Heart right ventricle (tissue), 16 donors: ENCODE results near the gene SPEF2. TPM values are rescaled to one million over a fixed set of nuclear protein-coding genes. Genes with fewer than 3 reads are reported as not detected.

Experiments used
- ATAC-seq, 8 donors: fragments of 200-7000 bp; cut with Tn5 transposase; one replicate each; pipeline ENCODE4 v1.9.1; 2020; ENCODE audit warnings: mild to moderate bottlenecking in 8 of 8, moderate library complexity in 8 of 8, moderate number of reproducible peaks in 1 of 8
- DNase-seq, 2 donors: peaks; one replicate each; pipeline ENCODE4 v3.0.0-alpha.2; 2020
- H3K27ac ChIP-seq, 10 donors: fragments of 200-600 bp; sonication (generic) in 2 of 10; one replicate each; pipeline versions ENCODE4 v1.5.0 to v1.8.0; 2020 to 2022; ENCODE audit warnings: mild to moderate bottlenecking in 3 of 10
- H3K27me3 ChIP-seq, 7 donors: fragments of 200-600 bp; one replicate each; pipeline ENCODE4 v1.8.0; 2021 to 2022; ENCODE audit warnings: mild to moderate bottlenecking in 2 of 7
- H3K36me3 ChIP-seq, 9 donors: fragments of 200-600 bp; sonication (generic) in 1 of 9; one replicate each; pipeline versions ENCODE4 v1.5.0 to v1.8.0; 2020 to 2022; ENCODE audit warnings: mild to moderate bottlenecking in 2 of 9
- H3K4me1 ChIP-seq, 9 donors: fragments of 200-600 bp; sonication (generic) in 1 of 9; one replicate each; pipeline versions ENCODE4 v1.5.0 to v1.8.0; 2020 to 2022; ENCODE audit warnings: mild to moderate bottlenecking in 4 of 9
- H3K4me3 ChIP-seq, 10 donors: fragments of 200-600 bp; sonication (generic) in 2 of 10; one replicate each; pipeline versions ENCODE4 v1.5.0 to v1.8.0; 2020 to 2022; ENCODE audit warnings: mild to moderate bottlenecking in 7 of 10, moderate library complexity in 2 of 10
- H3K9me3 ChIP-seq, 11 donors: fragments of 200-600 bp in 10 of 11; sonication (generic) in 2 of 11; one replicate each; pipeline versions ENCODE4 v1.5.0 to v1.8.0; 2013 to 2022; ENCODE audit warnings: mild to moderate bottlenecking in 2 of 11, control low read depth in 1 of 11, moderate library complexity in 1 of 11
- WGBS, 2 donors: extraction: QIAGEN DNeasy Blood & Tissue Kit; methylation state at CpG; one replicate each; pipeline ENCODE4 v1.1.7; 2013; ENCODE audit warnings: inconsistent platforms in 1 of 2; 5-methylcytosine and 5-hydroxymethylcytosine counted together
- intact Hi-C, 10 donors: fragments of 100-400 bp; cut with DNase I; formaldehyde crosslinking; loops; one replicate each; pipeline versions ENCODE4 v1.11.1 to v1.14.2; 2022
- polyA plus RNA-seq, 2 donors: library from polyadenylated mRNA; stranded (reverse); fragments of 200-250 nt; gene quantifications; one replicate each; pipeline ENCODE4 v1.2.3, GENCODE V29; 2013
- total RNA-seq, 10 donors: library from RNA; stranded (reverse); fragmentation: NEBNext Ultra II Directional in 3 of 10; extraction: Animal tissue kit (Norgen Biotek cat#: 25700) in 3 of 10; gene quantifications; one replicate each; pipeline versions ENCODE4 v1.2.1 to v1.2.4, GENCODE V29; 2021 to 2023
- TF ChIP-seq, protein P1 (sequence below), 9 donors: fragments of 200-600 bp; sonication (generic) in 2 of 9; IDR thresholded peaks; one replicate each; pipeline versions ENCODE4 v1.5.0 to v1.8.0; 2021 to 2022; ENCODE audit warnings: antibody characterized with exemption in 9 of 9, mild to moderate bottlenecking in 5 of 9, moderate library complexity in 1 of 9
- donor health status: Arrhythmogenic right ventricular cardiomyopathy.
- donor health status: ischemic (EF 13 %, LVEDD 7.1; RV severe dilation, severe dysfunction).
- donor health status: healthy with polysubstance abuse.
- donor health status: DM: no; HTN: yes; CAD: no.
- donor health status: DM: no; HTN: no; CAD: no.
- donor health status: ischemic (EF 25% LVEDD 6.9; RV normal size, moderate dysfunction).
- donor health status: ischemic (EF 25% LVEDD 5.7; RV mildly dilated, moderate dysfunction).
- donor health status: healthy.
- donor health status: DM: yes; HTN: yes; CAD: no.
- donor health status: Ischemic cardiomyopathy.
- donor health status: ischemic (EF 35%, LVEDD 5.7; RV mildly dilated, moderate dysfunction).
- donor health status: nonischemic (EF 11% LVEDD 7.7; RV severe dilation, severe dysfunction).
- donor health status: DM: yes; HTN: yes; CAD: no.
- donor health status: PGD.
- donor health status: ischemic (EF 29% LVEDD 5.4; RV normal size, mild dysfunction).
- donor health status: nonischemic (EF 23%, LVEDD 6.1; RV moderate dilation, normal function).

SPEF2 gene
- total and polyA plus RNA-seq, 12 donors: 0.42 to 3.2 (median 1.7) TPM

DNA sequence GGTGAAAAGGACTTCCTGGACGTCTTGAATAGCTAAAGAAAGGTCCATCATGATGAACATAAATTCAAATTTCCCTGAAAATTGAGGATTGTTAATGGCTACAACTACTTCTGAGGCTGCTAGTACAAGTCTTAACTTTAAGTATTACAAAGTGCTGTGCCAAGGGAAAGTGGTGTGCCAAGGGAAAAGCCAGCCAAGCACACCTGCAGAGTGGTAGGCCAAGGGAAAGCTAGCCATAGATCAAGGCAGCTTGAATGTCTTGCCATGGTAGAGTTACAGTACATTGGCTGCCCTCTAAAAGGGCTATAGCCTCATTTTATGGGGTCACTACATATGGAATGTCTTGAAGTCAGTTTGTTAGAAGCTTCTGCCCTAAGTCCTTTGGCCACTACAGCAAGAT is 64.2 kb downstream of the SPEF2 start:
- Histone ChIP-seq H3K4me3 (no peak overlapping the region), H3K4me1 (peaks cover 0 to 8% (median 0%) of the 10 kb centered on the region in 9 donors), H3K27me3 (no peaks in the 10 kb centered on the region), H3K9me3 (no peaks in the 10 kb centered on the region), H3K36me3 (no peaks in the 10 kb centered on the region), H3K27ac (no peak overlapping the region)
- 56 to 76% methylated on average over 1 of the region's 1 CpG for WGBS, 2 donors
- no peak for DNase-seq
- TF ChIP-seq, protein P1, sequence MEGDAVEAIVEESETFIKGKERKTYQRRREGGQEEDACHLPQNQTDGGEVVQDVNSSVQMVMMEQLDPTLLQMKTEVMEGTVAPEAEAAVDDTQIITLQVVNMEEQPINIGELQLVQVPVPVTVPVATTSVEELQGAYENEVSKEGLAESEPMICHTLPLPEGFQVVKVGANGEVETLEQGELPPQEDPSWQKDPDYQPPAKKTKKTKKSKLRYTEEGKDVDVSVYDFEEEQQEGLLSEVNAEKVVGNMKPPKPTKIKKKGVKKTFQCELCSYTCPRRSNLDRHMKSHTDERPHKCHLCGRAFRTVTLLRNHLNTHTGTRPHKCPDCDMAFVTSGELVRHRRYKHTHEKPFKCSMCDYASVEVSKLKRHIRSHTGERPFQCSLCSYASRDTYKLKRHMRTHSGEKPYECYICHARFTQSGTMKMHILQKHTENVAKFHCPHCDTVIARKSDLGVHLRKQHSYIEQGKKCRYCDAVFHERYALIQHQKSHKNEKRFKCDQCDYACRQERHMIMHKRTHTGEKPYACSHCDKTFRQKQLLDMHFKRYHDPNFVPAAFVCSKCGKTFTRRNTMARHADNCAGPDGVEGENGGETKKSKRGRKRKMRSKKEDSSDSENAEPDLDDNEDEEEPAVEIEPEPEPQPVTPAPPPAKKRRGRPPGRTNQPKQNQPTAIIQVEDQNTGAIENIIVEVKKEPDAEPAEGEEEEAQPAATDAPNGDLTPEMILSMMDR (IDR thresholded peaks at IDR 0.05): no peak
- intact Hi-C loops: loop anchor here in 1 of 10 donors (10.0 kb wide), 1 partner anchor 1053 kb away; no protein-coding TSS in a partner anchor
- no peak for ATAC-seq

DNA sequence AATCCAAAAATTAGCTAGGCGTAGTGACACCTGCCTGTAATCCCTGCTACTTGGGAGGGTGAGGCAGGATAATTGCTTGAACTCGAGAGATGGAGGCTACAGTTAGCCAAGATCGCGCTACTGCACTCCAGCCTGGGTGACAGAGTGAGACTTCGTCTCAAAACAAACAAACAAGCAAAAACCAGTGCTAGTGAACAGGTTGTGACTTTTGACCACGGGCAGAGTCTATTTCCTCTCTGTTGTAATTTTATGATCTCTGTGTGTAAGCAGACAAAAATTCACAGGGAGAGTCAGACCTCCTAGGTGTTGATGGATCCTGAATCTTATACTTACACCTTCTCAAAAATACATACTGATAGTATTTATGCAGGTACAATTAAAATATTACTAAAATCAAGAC is 65.8 kb downstream of the SPEF2 start:
- Histone ChIP-seq H3K27me3 (no peaks in the 10 kb centered on the region), H3K27ac (no peak overlapping the region), H3K9me3 (no peaks in the 10 kb centered on the region), H3K36me3 (no peaks in the 10 kb centered on the region), H3K4me1 (peaks cover 0 to 8% (median 0%) of the 10 kb centered on the region in 9 donors), H3K4me3 (no peak overlapping the region)
- intact Hi-C loops: loop anchor here in 1 of 10 donors (10.0 kb wide), 1 partner anchor 1051 kb away; no protein-coding TSS in a partner anchor
- WGBS, 2 donors: 92 to 94% methylated on average over 6 of the region's 6 CpGs
- TF ChIP-seq, protein P1 (IDR thresholded peaks at IDR 0.05): no peak
- no peak for DNase-seq
- no peak for ATAC-seq

DNA sequence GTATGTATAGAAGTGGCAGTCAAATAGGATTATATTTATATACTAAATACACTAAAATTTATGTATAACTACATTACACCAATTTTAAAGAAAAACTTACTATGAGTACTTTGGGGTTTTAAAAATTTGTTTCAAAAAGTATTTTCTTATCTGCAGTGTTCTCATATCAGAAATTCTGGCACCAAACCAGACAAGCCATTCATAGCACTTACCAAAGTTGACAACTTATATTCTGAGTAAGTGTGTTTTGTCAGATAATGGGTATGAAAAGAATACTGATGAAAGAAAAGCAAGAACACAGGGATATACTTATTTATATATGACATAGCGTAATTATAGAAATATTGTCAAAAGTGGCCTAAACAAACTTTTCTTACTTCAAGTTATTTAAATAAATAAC is 67.5 kb downstream of the SPEF2 start:
- intact Hi-C loops: loop anchor here in 1 of 10 donors (10.0 kb wide), 1 partner anchor 1050 kb away; no protein-coding TSS in a partner anchor
- TF ChIP-seq, protein P1 (IDR thresholded peaks at IDR 0.05): no peak
- WGBS, 2 donors: 43 to 64% methylated on average over 1 of the region's 1 CpG
- Histone ChIP-seq H3K9me3 (no peaks in the 10 kb centered on the region), H3K36me3 (no peaks in the 10 kb centered on the region), H3K4me1 (no peaks in the 10 kb centered on the region), H3K27me3 (no peaks in the 10 kb centered on the region), H3K27ac (no peak overlapping the region), H3K4me3 (no peak overlapping the region)
- DNase-seq (no peak), ATAC-seq (no peak)

DNA sequence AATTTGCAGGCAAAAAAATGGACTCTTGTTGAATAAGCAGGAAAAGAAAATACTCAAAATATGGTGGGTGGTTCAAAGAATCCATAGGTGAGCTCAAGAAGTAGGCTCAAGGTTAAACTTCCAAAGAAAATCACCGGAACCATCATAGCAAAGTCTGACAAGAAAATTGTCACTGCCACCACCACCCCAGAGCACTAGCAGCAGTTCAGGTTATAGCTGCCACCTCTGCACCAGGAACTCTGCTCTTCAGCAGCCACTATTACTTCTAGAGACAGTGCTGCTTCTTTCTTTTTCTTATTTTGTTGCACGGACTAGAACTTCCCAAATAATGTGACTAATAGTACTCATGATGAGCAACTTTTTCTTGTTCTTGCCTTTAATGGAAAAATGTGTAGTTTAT is 70.3 kb downstream of the SPEF2 start:
- no peak for ATAC-seq

More for the DNA sequence above, 70.3 kb downstream of the SPEF2 start:
- H3K27ac ChIP-seq: no peak overlapping the region
- H3K4me1 ChIP-seq: no peaks in the 10 kb centered on the region
- TF ChIP-seq, protein P1 (IDR thresholded peaks at IDR 0.05): no peak
- intact Hi-C loops: loop anchor here in 1 of 10 donors (10.0 kb wide), 1 partner anchor 1047 kb away; no protein-coding TSS in a partner anchor
- DNase-seq: no peak
- no peaks in the 10 kb centered on the region for H3K36me3 ChIP-seq
- WGBS, 2 donors: 81 to 88% methylated on average over 2 of the region's 2 CpGs
- H3K4me3 ChIP-seq: no peak overlapping the region
- no peaks in the 10 kb centered on the region for H3K27me3 ChIP-seq
- H3K9me3 ChIP-seq: no peaks in the 10 kb centered on the region
